Upper lobe of left lung (tissue), 6 donors: ENCODE data around the gene EFHD1. TPM values are rescaled to one million over a fixed set of nuclear protein-coding genes. Genes with fewer than 3 reads are reported as not detected.

Experiments
- ATAC-seq, 2 donors: fragments of 200-7000 bp; cut with Tn5 transposase; one replicate each; pipeline ENCODE4 v1.9.1; 2022; ENCODE audit warnings: mild to moderate bottlenecking in 2 of 2, moderate library complexity in 2 of 2; ENCODE audit not compliant: low FRiP score in 2 of 2
- DNase-seq, 2 donors: peaks; one replicate each; pipeline ENCODE4 v3.0.0-alpha.2; 2019 to 2020
- H3K27ac ChIP-seq, 4 donors: fragments of 200-600 bp; sonication (generic); one replicate each; pipeline ENCODE4 v1.5.1; 2016 to 2019
- H3K27me3 ChIP-seq, 4 donors: fragments of 200-600 bp; sonication (generic); one replicate each; pipeline ENCODE4 v1.5.1; 2017 to 2019
- H3K36me3 ChIP-seq, 4 donors: fragments of 200-600 bp; sonication (generic); one replicate each; pipeline ENCODE4 v1.5.1; 2016 to 2019
- H3K4me1 ChIP-seq, 4 donors: fragments of 200-600 bp; sonication (generic); one replicate each; pipeline ENCODE4 v1.5.1; 2018 to 2019
- H3K4me3 ChIP-seq, 4 donors: fragments of 200-600 bp; sonication (generic); one replicate each; pipeline ENCODE4 v1.5.1; 2017 to 2019; ENCODE audit warnings: mild to moderate bottlenecking in 2 of 4, moderate library complexity in 1 of 4
- H3K9me3 ChIP-seq, 4 donors: fragments of 200-600 bp; sonication (generic); one replicate each; pipeline ENCODE4 v1.5.1; 2018 to 2019
- CTCF ChIP-seq, 6 experiments: fragments of 450-650 bp in 4 of 6; fragments of 200-600 bp in 2 of 6; sonication (generic) in 2 of 6; IDR thresholded peaks; one replicate each; pipeline ENCODE4 v1.5.1; 2016 to 2019; ENCODE audit warnings: antibody characterized with exemption in 6 of 6
- EP300 ChIP-seq, 4 donors: sonication (generic); formaldehyde crosslinking; IDR thresholded peaks; one replicate each; pipeline ENCODE4 v1.5.1; 2017; ENCODE audit warnings: antibody characterized with exemption in 4 of 4, control low read depth in 2 of 4
- POLR2A ChIP-seq, 4 donors: fragments of 450-650 bp; IDR thresholded peaks; one replicate each; pipeline ENCODE4 v1.5.1; 2016 to 2017; ENCODE audit warnings: antibody characterized with exemption in 4 of 4, mild to moderate bottlenecking in 2 of 4
- POLR2AphosphoS5 ChIP-seq, 2 donors: sonication (generic); formaldehyde crosslinking; IDR thresholded peaks; one replicate each; pipeline ENCODE4 v1.5.1; 2017; ENCODE audit warnings: antibody characterized with exemption in 2 of 2
- WGBS, 2 donors: methylation state at CpG; one replicate each; pipeline ENCODE4 v1.1.5; 2017 to 2018; 5-methylcytosine and 5-hydroxymethylcytosine counted together
- total RNA-seq, 6 donors: library from RNA; depleted of rRNA in 4 of 6; stranded (reverse); fragments of >200 nt in 4 of 6; gene quantifications; one replicate each; pipeline versions ENCODE4 v1.1.0 to v1.2.1, GENCODE V29; 2016 to 2021
- donor health status: DM: no; HTN: no; CAD: no; lungs with moderate emphysema.
- donor health status: DM: no; HTN: yes; CAD: no; lungs with severe emphysema.

Gene EFHD1
- total RNA-seq, 6 donors from 2014 or later: 3.7 to 11.1 (median 5.2) TPM

- WGBS, 2 donors: 85 to 93% methylated on average over 4 of the region's 4 CpGs
- DNase-seq (no peak), ATAC-seq (no peak)
- Histone ChIP-seq H3K27me3 (no peaks in the 10 kb centered on the region), H3K36me3 (no peaks in the 10 kb centered on the region), H3K9me3 (no peaks in the 10 kb centered on the region), H3K27ac (no peak overlapping the region), H3K4me3 (no peak overlapping the region), H3K4me1 (peaks cover 3 to 11% (median 6%) of the 10 kb centered on the region in 4 donors)
- TF ChIP-seq POLR2A (IDR thresholded peaks at IDR 0.05) (no peak), EP300 (IDR thresholded peaks at IDR 0.05) (no peak), POLR2AphosphoS5 (IDR thresholded peaks at IDR 0.05) (no peak), CTCF (IDR thresholded peaks at IDR 0.05) (no peak)
Observed at GRCh38 chr2:232693344-232693743, 59.9 kb downstream of the EFHD1 start.

GRCh38 chr2:232696609-232697058 lies 63.2 kb downstream of the EFHD1 start:
- ATAC-seq: no peak
- WGBS, 2 donors: 47 to 61% methylated on average over 7 to 9 of the region's 10 CpGs
- Histone ChIP-seq H3K36me3 (no peaks in the 10 kb centered on the region), H3K4me1 (peaks cover 23 to 41% (median 31%) of the 10 kb centered on the region in 4 donors), H3K27ac (peak overlapping the region; percentile 92 to 99 (median 94)), H3K9me3 (no peaks in the 10 kb centered on the region), H3K27me3 (no peaks in the 10 kb centered on the region), H3K4me3 (peak overlapping the region in 3 of 4 donors; percentile 78 to 92 (median 92))
- TF ChIP-seq CTCF (IDR thresholded peaks at IDR 0.05) (no peak), POLR2AphosphoS5 (IDR thresholded peaks at IDR 0.05) (no peak), POLR2A (IDR thresholded peaks at IDR 0.05) (no peak), EP300 (IDR thresholded peaks at IDR 0.05) (no peak)
- DNase-seq: no peak

- WGBS, 2 donors: 0% methylated on average over 17 of the region's 71 CpGs; no CpG with 5 or more reads in 1 of the 2 donors
- Histone ChIP-seq H3K4me1 (peaks cover 23 to 47% (median 31%) of the 10 kb centered on the region in 4 donors), H3K4me3 (peak within 1 kb of the TSS; percentile 78 to 92 (median 88)), H3K27me3 (no peaks in the 10 kb centered on the region), H3K36me3 (no peaks in the 10 kb centered on the region), H3K9me3 (no peaks in the 10 kb centered on the region), H3K27ac (peak within 1 kb of the TSS; percentile 92 to 99 (median 94))
- DNase-seq (peak; percentile 95 to 99), ATAC-seq (peak; percentile 98 to 99)
- no peak for TF ChIP-seq EP300 (IDR thresholded peaks at IDR 0.05)
- peak in 2 of 6 experiments; percentile 15 to 19 for TF ChIP-seq CTCF (IDR thresholded peaks at IDR 0.05)
- peak; percentile 43 to 77 for TF ChIP-seq POLR2AphosphoS5 (IDR thresholded peaks at IDR 0.05)
- peak in 2 of 4 donors; percentile 28 to 72 for TF ChIP-seq POLR2A (IDR thresholded peaks at IDR 0.05)
Observed at GRCh38 chr2:232697059-232697806, 63.8 kb downstream of the EFHD1 start, which contains the start of gene GIGYF2. Gene GIGYF2, plus strand, starts transcription at chr2:232697331. Its CDS starts 37,867 bp downstream, at chr2:232735198.

GRCh38 chr2:232697807-232698110 lies 64.4 kb downstream of the EFHD1 start:
- TF ChIP-seq POLR2A (IDR thresholded peaks at IDR 0.05) (no peak), CTCF (IDR thresholded peaks at IDR 0.05) (no peak), POLR2AphosphoS5 (IDR thresholded peaks at IDR 0.05) (no peak), EP300 (IDR thresholded peaks at IDR 0.05) (no peak)
- Histone ChIP-seq H3K4me1 (peaks cover 23 to 49% (median 31%) of the 10 kb centered on the region in 4 donors), H3K27me3 (no peaks in the 10 kb centered on the region), H3K4me3 (peak overlapping the region; percentile 78 to 92 (median 88)), H3K36me3 (no peaks in the 10 kb centered on the region), H3K27ac (peak overlapping the region; percentile 92 to 99 (median 94)), H3K9me3 (no peaks in the 10 kb centered on the region)
- DNase-seq: peak in 1 of 2 donors; percentile 37
- 0% methylated on average over 7 to 11 of the region's 11 CpGs for WGBS, 2 donors
- ATAC-seq: peak in 1 of 2 donors; percentile 38
